Panc1 (cell line): Measurements from ENCODE around the gene ARFGAP2.

Experiments
- POLR2AphosphoS5 ChIP-seq: IDR thresholded peaks from 2 replicates; pipeline ENCODE4 v1.6.1; 2012; ENCODE audit warnings: mild to moderate bottlenecking, low read depth, low read length, moderate library complexity
- TCF7L2 ChIP-seq: IDR thresholded peaks from 2 replicates; pipeline ENCODE4 v1.6.1; 2011; ENCODE audit warnings: mild to moderate bottlenecking, low read depth, low read length, inconsistent platforms
- TF ChIP-seq, protein P1 (sequence below): fragments of 450-650 bp; IDR thresholded peaks from 2 replicates; pipeline ENCODE4 v1.5.1; 2017; ENCODE audit warnings: mild to moderate bottlenecking
- TF ChIP-seq, protein P2 (sequence below), 2 experiments: IDR thresholded peaks; 2 replicates each; pipeline ENCODE4 v1.6.1; 2011 to 2012; ENCODE audit warnings: low read depth in 2 of 2, control low read depth in 1 of 2, low read length in 1 of 2, mild to moderate bottlenecking in 1 of 2, moderate library complexity in 1 of 2; ENCODE audit not compliant: insufficient read depth in 1 of 2

DNA sequence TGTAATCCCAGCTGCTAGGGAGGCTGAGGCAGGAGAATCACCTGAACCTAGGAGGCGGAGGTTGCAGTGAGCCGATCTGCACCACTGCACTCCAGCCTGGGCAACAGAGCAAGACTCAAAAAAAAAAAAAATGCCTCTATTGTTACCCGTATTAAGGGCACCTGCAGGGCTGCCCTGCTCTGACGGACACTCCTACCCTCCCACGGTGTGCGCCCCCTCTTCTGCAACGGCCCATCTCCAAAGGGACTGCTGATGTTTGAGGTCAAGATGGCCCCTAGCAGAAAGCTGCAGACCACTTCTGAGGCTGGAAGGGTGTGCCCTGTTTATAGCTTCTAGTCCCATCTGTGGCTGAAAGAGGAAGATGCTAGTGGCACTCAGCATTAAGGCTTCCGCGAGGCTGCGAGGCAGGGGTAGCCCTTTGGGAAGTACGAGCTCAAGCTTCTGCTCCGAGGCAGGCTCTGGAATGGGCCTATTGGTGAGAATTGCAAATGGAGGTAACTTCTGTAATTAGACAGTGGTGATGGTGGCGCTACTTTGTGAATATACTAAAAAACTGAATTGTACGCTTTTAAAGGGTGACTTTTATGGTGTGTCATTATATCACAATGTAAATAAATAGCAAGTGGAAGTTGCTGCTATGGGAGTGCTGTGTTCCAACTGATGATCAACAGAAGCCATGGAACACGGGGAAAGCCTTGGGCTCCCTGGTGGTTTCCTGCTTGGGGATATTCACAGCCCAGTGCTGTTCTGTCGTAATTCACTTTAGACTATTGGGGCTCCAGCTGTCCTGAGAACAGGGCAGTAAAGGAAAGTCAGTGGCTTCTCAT, 24.3 kb downstream of the ARFGAP2 start:
- TF ChIP-seq TCF7L2 = no peak
- TF ChIP-seq, protein P1, sequence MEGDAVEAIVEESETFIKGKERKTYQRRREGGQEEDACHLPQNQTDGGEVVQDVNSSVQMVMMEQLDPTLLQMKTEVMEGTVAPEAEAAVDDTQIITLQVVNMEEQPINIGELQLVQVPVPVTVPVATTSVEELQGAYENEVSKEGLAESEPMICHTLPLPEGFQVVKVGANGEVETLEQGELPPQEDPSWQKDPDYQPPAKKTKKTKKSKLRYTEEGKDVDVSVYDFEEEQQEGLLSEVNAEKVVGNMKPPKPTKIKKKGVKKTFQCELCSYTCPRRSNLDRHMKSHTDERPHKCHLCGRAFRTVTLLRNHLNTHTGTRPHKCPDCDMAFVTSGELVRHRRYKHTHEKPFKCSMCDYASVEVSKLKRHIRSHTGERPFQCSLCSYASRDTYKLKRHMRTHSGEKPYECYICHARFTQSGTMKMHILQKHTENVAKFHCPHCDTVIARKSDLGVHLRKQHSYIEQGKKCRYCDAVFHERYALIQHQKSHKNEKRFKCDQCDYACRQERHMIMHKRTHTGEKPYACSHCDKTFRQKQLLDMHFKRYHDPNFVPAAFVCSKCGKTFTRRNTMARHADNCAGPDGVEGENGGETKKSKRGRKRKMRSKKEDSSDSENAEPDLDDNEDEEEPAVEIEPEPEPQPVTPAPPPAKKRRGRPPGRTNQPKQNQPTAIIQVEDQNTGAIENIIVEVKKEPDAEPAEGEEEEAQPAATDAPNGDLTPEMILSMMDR = no peak
- no peak for TF ChIP-seq POLR2AphosphoS5
- TF ChIP-seq, protein P2, sequence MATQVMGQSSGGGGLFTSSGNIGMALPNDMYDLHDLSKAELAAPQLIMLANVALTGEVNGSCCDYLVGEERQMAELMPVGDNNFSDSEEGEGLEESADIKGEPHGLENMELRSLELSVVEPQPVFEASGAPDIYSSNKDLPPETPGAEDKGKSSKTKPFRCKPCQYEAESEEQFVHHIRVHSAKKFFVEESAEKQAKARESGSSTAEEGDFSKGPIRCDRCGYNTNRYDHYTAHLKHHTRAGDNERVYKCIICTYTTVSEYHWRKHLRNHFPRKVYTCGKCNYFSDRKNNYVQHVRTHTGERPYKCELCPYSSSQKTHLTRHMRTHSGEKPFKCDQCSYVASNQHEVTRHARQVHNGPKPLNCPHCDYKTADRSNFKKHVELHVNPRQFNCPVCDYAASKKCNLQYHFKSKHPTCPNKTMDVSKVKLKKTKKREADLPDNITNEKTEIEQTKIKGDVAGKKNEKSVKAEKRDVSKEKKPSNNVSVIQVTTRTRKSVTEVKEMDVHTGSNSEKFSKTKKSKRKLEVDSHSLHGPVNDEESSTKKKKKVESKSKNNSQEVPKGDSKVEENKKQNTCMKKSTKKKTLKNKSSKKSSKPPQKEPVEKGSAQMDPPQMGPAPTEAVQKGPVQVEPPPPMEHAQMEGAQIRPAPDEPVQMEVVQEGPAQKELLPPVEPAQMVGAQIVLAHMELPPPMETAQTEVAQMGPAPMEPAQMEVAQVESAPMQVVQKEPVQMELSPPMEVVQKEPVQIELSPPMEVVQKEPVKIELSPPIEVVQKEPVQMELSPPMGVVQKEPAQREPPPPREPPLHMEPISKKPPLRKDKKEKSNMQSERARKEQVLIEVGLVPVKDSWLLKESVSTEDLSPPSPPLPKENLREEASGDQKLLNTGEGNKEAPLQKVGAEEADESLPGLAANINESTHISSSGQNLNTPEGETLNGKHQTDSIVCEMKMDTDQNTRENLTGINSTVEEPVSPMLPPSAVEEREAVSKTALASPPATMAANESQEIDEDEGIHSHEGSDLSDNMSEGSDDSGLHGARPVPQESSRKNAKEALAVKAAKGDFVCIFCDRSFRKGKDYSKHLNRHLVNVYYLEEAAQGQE (IDR thresholded peaks at IDR 0.05; ENCODE audit: insufficient read depth in 1 of 2, low read depth in 2 of 2, low read length in 1 of 2) = no peak
